Gastroesophageal sphincter (tissue), 4 donors: Measurements from ENCODE around the gene DRC7. TPM values are rescaled to one million over a fixed set of nuclear protein-coding genes. Genes with fewer than 3 reads are reported as not detected.

Experiments used
- ATAC-seq: fragments of 150-250 bp; one replicate; pipeline ENCODE4 v1.9.1; 2016; ENCODE audit warnings: mild to moderate bottlenecking, moderate library complexity
- H3K27ac ChIP-seq, 4 donors: fragments of 200-600 bp; sonication (generic) in 3 of 4; 1 replicate in 3 of 4; 2 replicates in 1 of 4; pipeline ENCODE4 v1.5.1; 2016 to 2019
- H3K27me3 ChIP-seq: fragments of 200-600 bp; sonication (generic); one replicate; pipeline ENCODE4 v1.5.1; 2019
- H3K36me3 ChIP-seq, 2 donors: fragments of 200-600 bp; sonication (generic); one replicate each; pipeline ENCODE4 v1.5.1; 2019; ENCODE audit warnings: control low read depth in 1 of 2
- H3K4me1 ChIP-seq, 3 donors: fragments of 200-600 bp; sonication (generic); 1 replicate in 2 of 3; 2 replicates in 1 of 3; pipeline ENCODE4 v1.5.1; 2016 to 2019; ENCODE audit warnings: control low read depth in 2 of 3
- H3K4me3 ChIP-seq, 2 donors: fragments of 200-600 bp; sonication (generic); one replicate each; pipeline ENCODE4 v1.5.1; 2019; ENCODE audit warnings: mild to moderate bottlenecking in 1 of 2, moderate library complexity in 1 of 2
- H3K9me3 ChIP-seq, 3 donors: fragments of 200-600 bp; sonication (generic); one replicate each; pipeline ENCODE4 v1.5.1; 2017 to 2019; ENCODE audit warnings: control low read depth in 2 of 3
- CTCF ChIP-seq, 4 experiments: fragments of 200-600 bp in 2 of 4; fragments of 450-650 bp in 2 of 4; sonication (generic) in 1 of 4; IDR thresholded peaks; one replicate each; pipeline ENCODE4 v1.5.1; 2017 to 2019; ENCODE audit warnings: antibody characterized with exemption in 4 of 4, mild to moderate bottlenecking in 2 of 4, moderate library complexity in 2 of 4
- EP300 ChIP-seq: sonication (generic); formaldehyde crosslinking; IDR thresholded peaks from one replicate; pipeline ENCODE4 v1.6.1; 2017; ENCODE audit warnings: antibody characterized with exemption, mild to moderate bottlenecking
- POLR2A ChIP-seq, 2 donors: fragments of 450-650 bp; IDR thresholded peaks; one replicate each; pipeline ENCODE4 v1.6.1; 2017; ENCODE audit warnings: antibody characterized with exemption in 2 of 2, mild to moderate bottlenecking in 2 of 2, moderate library complexity in 1 of 2
- POLR2AphosphoS5 ChIP-seq: sonication (generic); formaldehyde crosslinking; IDR thresholded peaks from one replicate; pipeline ENCODE4 v1.6.1; 2017; ENCODE audit warnings: antibody characterized with exemption
- WGBS, 2 donors: methylation state at CpG; one replicate each; pipeline ENCODE4 v1.1.5; 2018; ENCODE audit warnings: low coverage in 1 of 2; 5-methylcytosine and 5-hydroxymethylcytosine counted together
- total RNA-seq, 4 donors: library from RNA; depleted of rRNA; stranded (reverse); fragments of >200 nt; gene quantifications; one replicate each; pipeline ENCODE4 v1.1.0, GENCODE V29; 2016

The DRC7 gene
- total RNA-seq, 4 donors from 2014 or later = 0.15 TPM; not detected in 3

- Histone ChIP-seq H3K27me3 (no peaks in the 10 kb centered on the region), H3K36me3 (peaks cover 0 to 85% of the 10 kb centered on the region in 2 donors), H3K27ac (no peak overlapping the region), H3K4me3 (no peak overlapping the region), H3K9me3 (no peaks in the 10 kb centered on the region), H3K4me1 (peaks cover 0 to 10% (median 0%) of the 10 kb centered on the region in 3 donors)
- TF ChIP-seq CTCF (IDR thresholded peaks at IDR 0.05) = no peak
- TF ChIP-seq POLR2AphosphoS5 = no peak
- no peak for TF ChIP-seq EP300
- no peak for TF ChIP-seq POLR2A (IDR thresholded peaks at IDR 0.05)
- no peak for ATAC-seq
- WGBS, 2 donors = no CpG with 5 or more reads among the region's 12 CpGs
These were observed 67.4 kb downstream of the DRC7 start for GRCh38 chr16:57761957-57762356.

- ATAC-seq = no peak
- TF ChIP-seq EP300 = no peak
- TF ChIP-seq POLR2A (IDR thresholded peaks at IDR 0.05) = no peak
- TF ChIP-seq POLR2AphosphoS5 = no peak
- TF ChIP-seq CTCF (IDR thresholded peaks at IDR 0.05) = no peak
- Histone ChIP-seq H3K4me1 (peaks cover 0 to 4% (median 0%) of the 10 kb centered on the region in 3 donors), H3K36me3 (peaks cover 0 to 90% of the 10 kb centered on the region in 2 donors), H3K27me3 (no peaks in the 10 kb centered on the region), H3K4me3 (no peak overlapping the region), H3K27ac (no peak overlapping the region), H3K9me3 (no peaks in the 10 kb centered on the region)
- 88 to 92% methylated on average over 2 to 7 of the region's 15 CpGs for WGBS, 2 donors
These were observed 67.9 kb downstream of the DRC7 start for GRCh38 chr16:57762365-57763040.

GRCh38 chr16:57763285-57764005 is 68.8 kb downstream of the DRC7 start:
- no peaks in the 10 kb centered on the region for H3K27me3 ChIP-seq
- H3K9me3 ChIP-seq = no peaks in the 10 kb centered on the region
- peaks cover 0 to 96% of the 10 kb centered on the region in 2 donors for H3K36me3 ChIP-seq
- TF ChIP-seq EP300 (no peak), POLR2AphosphoS5 (no peak), POLR2A (IDR thresholded peaks at IDR 0.05) (no peak), CTCF (IDR thresholded peaks at IDR 0.05) (no peak)
- ATAC-seq = no peak
- H3K27ac ChIP-seq = no peak overlapping the region
- no peaks in the 10 kb centered on the region for H3K4me1 ChIP-seq
- no peak overlapping the region for H3K4me3 ChIP-seq
- WGBS, 2 donors = 92% methylated on average over 2 of the region's 14 CpGs; no CpG with 5 or more reads in 1 of the 2 donors

GRCh38 chr16:57764006-57764340 is 69.4 kb downstream of the DRC7 start:
- ATAC-seq = no peak
- Histone ChIP-seq H3K4me3 (no peak overlapping the region), H3K4me1 (no peaks in the 10 kb centered on the region), H3K9me3 (no peaks in the 10 kb centered on the region), H3K27me3 (no peaks in the 10 kb centered on the region), H3K27ac (no peak overlapping the region), H3K36me3 (peaks cover 0 to 96% of the 10 kb centered on the region in 2 donors)
- WGBS, 2 donors = no CpG with 5 or more reads among the region's 9 CpGs
- TF ChIP-seq POLR2AphosphoS5 (no peak), POLR2A (IDR thresholded peaks at IDR 0.05) (no peak)

- ATAC-seq = no peak
- Histone ChIP-seq H3K4me3 (no peak overlapping the region), H3K9me3 (no peaks in the 10 kb centered on the region), H3K4me1 (no peaks in the 10 kb centered on the region), H3K36me3 (peaks cover 0 to 96% of the 10 kb centered on the region in 2 donors), H3K27me3 (no peaks in the 10 kb centered on the region), H3K27ac (no peak overlapping the region)
- 43% methylated on average over 3 to 6 of the region's 6 CpGs for WGBS, 2 donors
- TF ChIP-seq POLR2A (IDR thresholded peaks at IDR 0.05) (no peak), CTCF (IDR thresholded peaks at IDR 0.05) (no peak), EP300 (no peak), POLR2AphosphoS5 (no peak)
These were observed 69.9 kb downstream of the DRC7 start for GRCh38 chr16:57764341-57765159.
